WTC11 (cell line): ENCODE data around the gene CHORDC1. TPM values are rescaled to one million over a fixed set of nuclear protein-coding genes. Genes with fewer than 3 reads are reported as not detected.

Experiments used
- ATAC-seq: fragments of 200-7000 bp; cut with Tn5 transposase; 2 replicates; pipeline ENCODE4 v1.10.0; 2021; ENCODE audit warnings: mild to moderate bottlenecking, moderate library complexity
- CTCF ChIA-PET: fragments of 300-600 bp; sonication (Branson Sonifier 250); formaldehyde crosslinking; loops from one replicate; lab custom pipeline; 2021; ENCODE audit warnings: antibody characterized with exemption; lab: Charles Lee
- POLR2A ChIA-PET: fragments of 350-600 bp; sonication (Branson Sonifier 250); formaldehyde crosslinking; loops from one replicate; lab custom pipeline; 2021; ENCODE audit warnings: antibody characterized with exemption; lab: Charles Lee
- DNase-seq: peaks from one replicate; pipeline ENCODE4 v3.0.0; 2021; ENCODE audit warnings: low spot score
- H3K27ac Mint-ChIP-seq: 2 replicates; pipeline ENCODE4 v1.8.0; 2021; ENCODE audit warnings: mixed read lengths
- H3K27me3 Mint-ChIP-seq: 2 replicates; pipeline ENCODE4 v1.8.0; 2021; ENCODE audit warnings: low read depth, mild to moderate bottlenecking, moderate library complexity, mixed read lengths
- H3K36me3 Mint-ChIP-seq: 2 replicates; pipeline ENCODE4 v1.8.0; 2021; ENCODE audit warnings: mixed read lengths
- H3K4me1 Mint-ChIP-seq: 2 replicates; pipeline ENCODE4 v1.8.0; 2022; ENCODE audit warnings: mixed read lengths
- H3K4me3 Mint-ChIP-seq: 2 replicates; pipeline ENCODE4 v1.8.0; 2021; ENCODE audit warnings: mild to moderate bottlenecking, moderate library complexity, mixed read lengths
- H3K9me3 Mint-ChIP-seq: 2 replicates; pipeline ENCODE4 v1.8.0; 2021; ENCODE audit warnings: mixed read lengths
- ATF1 ChIP-seq: sonication (generic); formaldehyde crosslinking; IDR thresholded peaks from 2 replicates; pipeline ENCODE4 v1.8.1; 2023; ENCODE audit warnings: mild to moderate bottlenecking, moderate library complexity, missing genetic modification reagents
- CBFB ChIP-seq: sonication (generic); formaldehyde crosslinking; IDR thresholded peaks from 2 replicates; pipeline ENCODE4 v1.8.1; 2022; ENCODE audit warnings: mild to moderate bottlenecking, low read depth, missing genetic modification reagents
- ELF4 ChIP-seq: sonication (generic); formaldehyde crosslinking; IDR thresholded peaks from 2 replicates; pipeline ENCODE4 v1.8.1; 2022; ENCODE audit warnings: low read depth, mild to moderate bottlenecking, moderate library complexity, missing genetic modification reagents
- EMX1 ChIP-seq: fragments of 250-450 bp; sonication (Bioruptor Pico); IDR thresholded peaks from 2 replicates; pipeline ENCODE4 v1.8.0; 2021; ENCODE audit warnings: mild to moderate bottlenecking
- HMGA2 ChIP-seq: fragments of 250-450 bp; sonication (Bioruptor Pico); IDR thresholded peaks from 2 replicates; pipeline ENCODE4 v1.4.0; 2021; ENCODE audit warnings: mild to moderate bottlenecking, moderate library complexity
- KAT7 ChIP-seq: sonication (generic); formaldehyde crosslinking; IDR thresholded peaks from 2 replicates; pipeline ENCODE4 v1.8.1; 2023; ENCODE audit warnings: missing genetic modification reagents, mild to moderate bottlenecking, borderline replicate concordance
- NFE2L1 ChIP-seq: sonication (generic); formaldehyde crosslinking; IDR thresholded peaks from 2 replicates; pipeline ENCODE4 v1.8.1; 2023; ENCODE audit warnings: missing genetic modification reagents
- NR2C2 ChIP-seq: sonication (generic); formaldehyde crosslinking; IDR thresholded peaks from 2 replicates; pipeline ENCODE4 v1.8.0; 2022; ENCODE audit warnings: mild to moderate bottlenecking, missing genetic modification reagents
- TEAD1 ChIP-seq: sonication (generic); formaldehyde crosslinking; IDR thresholded peaks from 2 replicates; pipeline ENCODE4 v1.8.0; 2022; ENCODE audit warnings: mild to moderate bottlenecking, missing genetic modification reagents
- ZNF263 ChIP-seq: sonication (generic); formaldehyde crosslinking; IDR thresholded peaks from 2 replicates; pipeline ENCODE4 v1.8.1; 2022; ENCODE audit warnings: low read depth, mild to moderate bottlenecking, moderate library complexity, missing genetic modification reagents
- ZNF423 ChIP-seq: fragments of 250-450 bp; sonication (Bioruptor Pico); IDR thresholded peaks from 2 replicates; pipeline ENCODE4 v2.1.2; 2022; ENCODE audit warnings: mild to moderate bottlenecking, moderate library complexity
- total RNA-seq: library from RNA; stranded (reverse); gene quantifications from 3 replicates; pipeline ENCODE4 v1.2.3, GENCODE V29; 2021
- TF ChIP-seq, protein P1 (sequence below): fragments of 250-450 bp; sonication (Bioruptor Pico); IDR thresholded peaks from 2 replicates; pipeline ENCODE4 v1.8.0; 2021; ENCODE audit warnings: mild to moderate bottlenecking
- TF ChIP-seq, protein P2 (sequence below): sonication (generic); formaldehyde crosslinking; IDR thresholded peaks from 2 replicates; pipeline ENCODE4 v1.8.1; 2023; ENCODE audit warnings: mild to moderate bottlenecking, missing genetic modification reagents, moderate library complexity
- TF ChIP-seq, protein P3 (sequence below): sonication (generic); formaldehyde crosslinking; conservative IDR thresholded peaks from 2 replicates; pipeline ENCODE4 v1.8.1; 2022; ENCODE audit warnings: mild to moderate bottlenecking, missing genetic modification reagents
- TF ChIP-seq, protein P4 (sequence below): sonication (generic); formaldehyde crosslinking; IDR thresholded peaks from 2 replicates; pipeline ENCODE4 v1.8.1; 2023; ENCODE audit warnings: mild to moderate bottlenecking, missing genetic modification reagents
- TF ChIP-seq, protein P5 (sequence below): sonication (generic); formaldehyde crosslinking; IDR thresholded peaks from 2 replicates; pipeline ENCODE4 v1.8.0; 2022; ENCODE audit warnings: mild to moderate bottlenecking, missing genetic modification reagents
- TF ChIP-seq, protein P6 (sequence below): sonication (generic); formaldehyde crosslinking; IDR thresholded peaks from 2 replicates; pipeline ENCODE4 v1.8.1; 2022; ENCODE audit warnings: mild to moderate bottlenecking, moderate library complexity, missing genetic modification reagents
- TF ChIP-seq, protein P7 (sequence below): sonication (generic); formaldehyde crosslinking; IDR thresholded peaks from 2 replicates; pipeline ENCODE4 v1.8.0; 2023; ENCODE audit warnings: missing genetic modification reagents
- TF ChIP-seq, protein P8 (sequence below): fragments of 250-450 bp; sonication (Bioruptor Pico); IDR thresholded peaks from 2 replicates; pipeline ENCODE4 v1.9.0; 2021; ENCODE audit warnings: mild to moderate bottlenecking
- TF ChIP-seq, protein P9 (sequence below): sonication (generic); formaldehyde crosslinking; IDR thresholded peaks from 2 replicates; pipeline ENCODE4 v1.8.0; 2022; ENCODE audit warnings: mild to moderate bottlenecking, missing genetic modification reagents

Gene CHORDC1
- total RNA-seq, 1 experiment from 2014 or later = 71.8 TPM

DNA sequence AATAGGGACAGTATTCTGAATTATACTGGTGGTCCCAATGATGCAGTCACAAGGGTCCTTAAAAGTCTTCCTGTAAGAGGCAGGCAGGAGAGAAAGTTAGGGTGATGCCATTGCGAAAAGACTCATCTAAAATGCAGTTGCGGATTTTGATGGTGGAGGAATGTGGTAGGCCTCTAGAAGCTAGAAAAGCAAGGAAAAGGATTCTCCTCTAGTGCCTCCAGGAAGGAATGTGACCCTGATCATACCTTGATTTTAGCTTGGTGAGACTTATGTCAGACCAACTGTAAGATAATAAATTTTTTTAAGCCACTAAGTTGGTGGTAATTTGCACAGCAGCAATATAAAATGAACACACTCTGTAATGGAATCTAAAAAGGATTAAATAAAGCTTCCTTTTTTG is 33.8 kb downstream of the CHORDC1 start:
- CTCF ChIA-PET = no interaction called here
- no peak overlapping the region for H3K4me3 Mint-ChIP-seq
- TF ChIP-seq, protein P1, sequence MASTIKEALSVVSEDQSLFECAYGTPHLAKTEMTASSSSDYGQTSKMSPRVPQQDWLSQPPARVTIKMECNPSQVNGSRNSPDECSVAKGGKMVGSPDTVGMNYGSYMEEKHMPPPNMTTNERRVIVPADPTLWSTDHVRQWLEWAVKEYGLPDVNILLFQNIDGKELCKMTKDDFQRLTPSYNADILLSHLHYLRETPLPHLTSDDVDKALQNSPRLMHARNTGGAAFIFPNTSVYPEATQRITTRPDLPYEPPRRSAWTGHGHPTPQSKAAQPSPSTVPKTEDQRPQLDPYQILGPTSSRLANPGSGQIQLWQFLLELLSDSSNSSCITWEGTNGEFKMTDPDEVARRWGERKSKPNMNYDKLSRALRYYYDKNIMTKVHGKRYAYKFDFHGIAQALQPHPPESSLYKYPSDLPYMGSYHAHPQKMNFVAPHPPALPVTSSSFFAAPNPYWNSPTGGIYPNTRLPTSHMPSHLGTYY = no peak
- TF ChIP-seq ZNF423 (CRISPR knock-in tag) = no peak
- TF ChIP-seq HMGA2 = no peak
- TF ChIP-seq, protein P2, sequence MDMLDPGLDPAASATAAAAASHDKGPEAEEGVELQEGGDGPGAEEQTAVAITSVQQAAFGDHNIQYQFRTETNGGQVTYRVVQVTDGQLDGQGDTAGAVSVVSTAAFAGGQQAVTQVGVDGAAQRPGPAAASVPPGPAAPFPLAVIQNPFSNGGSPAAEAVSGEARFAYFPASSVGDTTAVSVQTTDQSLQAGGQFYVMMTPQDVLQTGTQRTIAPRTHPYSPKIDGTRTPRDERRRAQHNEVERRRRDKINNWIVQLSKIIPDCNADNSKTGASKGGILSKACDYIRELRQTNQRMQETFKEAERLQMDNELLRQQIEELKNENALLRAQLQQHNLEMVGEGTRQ (CRISPR knock-in tag) = no peak
- TF ChIP-seq CBFB (CRISPR knock-in tag) = no peak

DNA sequence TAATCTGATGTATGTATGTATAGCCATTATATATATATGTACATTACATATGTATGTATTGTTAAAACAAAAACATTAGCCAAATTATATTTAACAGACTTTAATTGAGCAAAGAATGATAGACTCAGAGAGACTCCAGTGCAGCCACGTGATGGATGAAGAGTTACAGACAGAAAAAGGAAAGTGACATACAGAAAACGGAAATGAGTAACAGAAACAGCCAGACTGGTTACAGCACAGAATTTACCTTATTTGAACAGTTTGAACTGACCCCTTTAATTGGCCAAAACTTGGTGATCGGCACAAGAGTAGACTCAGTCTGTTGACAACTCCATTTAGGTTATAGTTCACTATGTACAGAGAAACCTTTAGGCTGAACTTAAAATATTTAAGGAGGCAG is 35.0 kb downstream of the CHORDC1 start:
- TF ChIP-seq, protein P3, sequence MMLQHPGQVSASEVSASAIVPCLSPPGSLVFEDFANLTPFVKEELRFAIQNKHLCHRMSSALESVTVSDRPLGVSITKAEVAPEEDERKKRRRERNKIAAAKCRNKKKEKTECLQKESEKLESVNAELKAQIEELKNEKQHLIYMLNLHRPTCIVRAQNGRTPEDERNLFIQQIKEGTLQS (CRISPR knock-in tag) = no peak
- TF ChIP-seq, protein P4, sequence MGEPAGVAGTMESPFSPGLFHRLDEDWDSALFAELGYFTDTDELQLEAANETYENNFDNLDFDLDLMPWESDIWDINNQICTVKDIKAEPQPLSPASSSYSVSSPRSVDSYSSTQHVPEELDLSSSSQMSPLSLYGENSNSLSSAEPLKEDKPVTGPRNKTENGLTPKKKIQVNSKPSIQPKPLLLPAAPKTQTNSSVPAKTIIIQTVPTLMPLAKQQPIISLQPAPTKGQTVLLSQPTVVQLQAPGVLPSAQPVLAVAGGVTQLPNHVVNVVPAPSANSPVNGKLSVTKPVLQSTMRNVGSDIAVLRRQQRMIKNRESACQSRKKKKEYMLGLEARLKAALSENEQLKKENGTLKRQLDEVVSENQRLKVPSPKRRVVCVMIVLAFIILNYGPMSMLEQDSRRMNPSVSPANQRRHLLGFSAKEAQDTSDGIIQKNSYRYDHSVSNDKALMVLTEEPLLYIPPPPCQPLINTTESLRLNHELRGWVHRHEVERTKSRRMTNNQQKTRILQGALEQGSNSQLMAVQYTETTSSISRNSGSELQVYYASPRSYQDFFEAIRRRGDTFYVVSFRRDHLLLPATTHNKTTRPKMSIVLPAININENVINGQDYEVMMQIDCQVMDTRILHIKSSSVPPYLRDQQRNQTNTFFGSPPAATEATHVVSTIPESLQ = no peak
- TF ChIP-seq, protein P5, sequence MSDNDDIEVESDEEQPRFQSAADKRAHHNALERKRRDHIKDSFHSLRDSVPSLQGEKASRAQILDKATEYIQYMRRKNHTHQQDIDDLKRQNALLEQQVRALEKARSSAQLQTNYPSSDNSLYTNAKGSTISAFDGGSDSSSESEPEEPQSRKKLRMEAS (CRISPR knock-in tag) = no peak
- TF ChIP-seq EMX1 (CRISPR knock-in tag) (no peak), TEAD1 (no peak), ATF1 (CRISPR knock-in tag) (no peak), ELF4 (CRISPR knock-in tag) (no peak)
- TF ChIP-seq, protein P6, sequence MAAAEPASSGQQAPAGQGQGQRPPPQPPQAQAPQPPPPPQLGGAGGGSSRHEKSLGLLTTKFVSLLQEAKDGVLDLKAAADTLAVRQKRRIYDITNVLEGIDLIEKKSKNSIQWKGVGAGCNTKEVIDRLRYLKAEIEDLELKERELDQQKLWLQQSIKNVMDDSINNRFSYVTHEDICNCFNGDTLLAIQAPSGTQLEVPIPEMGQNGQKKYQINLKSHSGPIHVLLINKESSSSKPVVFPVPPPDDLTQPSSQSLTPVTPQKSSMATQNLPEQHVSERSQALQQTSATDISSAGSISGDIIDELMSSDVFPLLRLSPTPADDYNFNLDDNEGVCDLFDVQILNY (CRISPR knock-in tag) = no peak
- DNase-seq (no peak), ATAC-seq (no peak)
- H3K4me1 Mint-ChIP-seq = peaks cover 6% of the 10 kb centered on the region
- H3K27me3 Mint-ChIP-seq = no peaks in the 10 kb centered on the region
- no peak overlapping the region for H3K27ac Mint-ChIP-seq
- no peaks in the 10 kb centered on the region; the same call in 1 of the 2 replicates for H3K9me3 Mint-ChIP-seq
- POLR2A ChIA-PET = no interaction called here
- CTCF ChIA-PET = no interaction called here
- H3K4me3 Mint-ChIP-seq = no peak overlapping the region
- peaks cover 2% of the 10 kb centered on the region for H3K36me3 Mint-ChIP-seq

More for the DNA sequence above, 33.8 kb downstream of the CHORDC1 start:
- no peaks in the 10 kb centered on the region for H3K27me3 Mint-ChIP-seq
- H3K36me3 Mint-ChIP-seq = peaks cover 2% of the 10 kb centered on the region
- H3K27ac Mint-ChIP-seq = peak overlapping the region; percentile 2; the same call in 1 of the 2 replicates
- no peaks in the 10 kb centered on the region; the same call in 1 of the 2 replicates for H3K9me3 Mint-ChIP-seq
- POLR2A ChIA-PET = no interaction called here
- H3K4me1 Mint-ChIP-seq = peaks cover 6% of the 10 kb centered on the region
- DNase-seq (no peak), ATAC-seq (peak; percentile 50; the same call in 1 of the 2 replicates)

DNA sequence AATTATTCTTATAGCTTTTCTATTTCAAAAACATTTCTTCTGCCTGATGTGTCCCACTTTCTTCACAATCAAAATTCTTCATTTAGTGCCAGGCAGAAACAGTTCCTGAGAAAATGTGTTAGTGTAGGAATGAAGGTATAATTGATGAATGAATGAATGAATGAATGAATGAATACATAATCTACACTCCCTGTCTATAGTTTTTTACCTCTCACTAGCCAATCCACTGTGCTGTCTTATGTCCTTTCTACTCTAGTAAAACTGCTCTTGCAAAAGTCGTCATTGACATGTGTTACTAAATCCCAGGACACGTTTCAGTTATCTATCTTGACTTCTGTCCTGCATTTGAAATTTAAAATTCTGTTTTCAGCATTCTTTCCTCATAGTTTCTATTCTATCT is 42.9 kb downstream of the CHORDC1 start:
- no peak for ATAC-seq
- CTCF ChIA-PET = no interaction called here
- H3K4me3 Mint-ChIP-seq = no peak overlapping the region
- H3K4me1 Mint-ChIP-seq = no peaks in the 10 kb centered on the region
- DNase-seq = no peak
- no peaks in the 10 kb centered on the region for H3K9me3 Mint-ChIP-seq
- no peaks in the 10 kb centered on the region for H3K27me3 Mint-ChIP-seq
- no peak overlapping the region for H3K27ac Mint-ChIP-seq
- no peaks in the 10 kb centered on the region for H3K36me3 Mint-ChIP-seq
- POLR2A ChIA-PET = no interaction called here
- TF ChIP-seq, protein P7, sequence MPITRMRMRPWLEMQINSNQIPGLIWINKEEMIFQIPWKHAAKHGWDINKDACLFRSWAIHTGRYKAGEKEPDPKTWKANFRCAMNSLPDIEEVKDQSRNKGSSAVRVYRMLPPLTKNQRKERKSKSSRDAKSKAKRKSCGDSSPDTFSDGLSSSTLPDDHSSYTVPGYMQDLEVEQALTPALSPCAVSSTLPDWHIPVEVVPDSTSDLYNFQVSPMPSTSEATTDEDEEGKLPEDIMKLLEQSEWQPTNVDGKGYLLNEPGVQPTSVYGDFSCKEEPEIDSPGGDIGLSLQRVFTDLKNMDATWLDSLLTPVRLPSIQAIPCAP (CRISPR knock-in tag) = no peak
- TF ChIP-seq, protein P8, sequence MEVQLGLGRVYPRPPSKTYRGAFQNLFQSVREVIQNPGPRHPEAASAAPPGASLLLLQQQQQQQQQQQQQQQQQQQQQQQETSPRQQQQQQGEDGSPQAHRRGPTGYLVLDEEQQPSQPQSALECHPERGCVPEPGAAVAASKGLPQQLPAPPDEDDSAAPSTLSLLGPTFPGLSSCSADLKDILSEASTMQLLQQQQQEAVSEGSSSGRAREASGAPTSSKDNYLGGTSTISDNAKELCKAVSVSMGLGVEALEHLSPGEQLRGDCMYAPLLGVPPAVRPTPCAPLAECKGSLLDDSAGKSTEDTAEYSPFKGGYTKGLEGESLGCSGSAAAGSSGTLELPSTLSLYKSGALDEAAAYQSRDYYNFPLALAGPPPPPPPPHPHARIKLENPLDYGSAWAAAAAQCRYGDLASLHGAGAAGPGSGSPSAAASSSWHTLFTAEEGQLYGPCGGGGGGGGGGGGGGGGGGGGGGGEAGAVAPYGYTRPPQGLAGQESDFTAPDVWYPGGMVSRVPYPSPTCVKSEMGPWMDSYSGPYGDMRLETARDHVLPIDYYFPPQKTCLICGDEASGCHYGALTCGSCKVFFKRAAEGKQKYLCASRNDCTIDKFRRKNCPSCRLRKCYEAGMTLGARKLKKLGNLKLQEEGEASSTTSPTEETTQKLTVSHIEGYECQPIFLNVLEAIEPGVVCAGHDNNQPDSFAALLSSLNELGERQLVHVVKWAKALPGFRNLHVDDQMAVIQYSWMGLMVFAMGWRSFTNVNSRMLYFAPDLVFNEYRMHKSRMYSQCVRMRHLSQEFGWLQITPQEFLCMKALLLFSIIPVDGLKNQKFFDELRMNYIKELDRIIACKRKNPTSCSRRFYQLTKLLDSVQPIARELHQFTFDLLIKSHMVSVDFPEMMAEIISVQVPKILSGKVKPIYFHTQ (CRISPR knock-in tag) = no peak
- TF ChIP-seq ZNF263 (CRISPR knock-in tag) (no peak), KAT7 (CRISPR knock-in tag) (no peak), HMGA2 (no peak), NR2C2 (CRISPR knock-in tag) (no peak), NFE2L1 (CRISPR knock-in tag) (no peak)
- TF ChIP-seq, protein P9, sequence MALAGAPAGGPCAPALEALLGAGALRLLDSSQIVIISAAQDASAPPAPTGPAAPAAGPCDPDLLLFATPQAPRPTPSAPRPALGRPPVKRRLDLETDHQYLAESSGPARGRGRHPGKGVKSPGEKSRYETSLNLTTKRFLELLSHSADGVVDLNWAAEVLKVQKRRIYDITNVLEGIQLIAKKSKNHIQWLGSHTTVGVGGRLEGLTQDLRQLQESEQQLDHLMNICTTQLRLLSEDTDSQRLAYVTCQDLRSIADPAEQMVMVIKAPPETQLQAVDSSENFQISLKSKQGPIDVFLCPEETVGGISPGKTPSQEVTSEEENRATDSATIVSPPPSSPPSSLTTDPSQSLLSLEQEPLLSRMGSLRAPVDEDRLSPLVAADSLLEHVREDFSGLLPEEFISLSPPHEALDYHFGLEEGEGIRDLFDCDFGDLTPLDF (CRISPR knock-in tag) = no peak
- TF ChIP-seq, protein P2 (CRISPR knock-in tag) = no peak
